HEK293T (cell line): ENCODE results near the gene KLHDC7B.

ENCODE experiments used
- ARNT ChIP-seq: fragments of 450-650 bp; IDR thresholded peaks from 2 replicates; pipeline ENCODE4 v1.6.1; 2017; ENCODE audit warnings: mild to moderate bottlenecking
- CTBP1 ChIP-seq: fragments of 450-650 bp; IDR thresholded peaks from 2 replicates; pipeline ENCODE4 v1.6.1; 2016; ENCODE audit warnings: borderline replicate concordance
- HDGF ChIP-seq: fragments of 450-650 bp; IDR thresholded peaks from 2 replicates; pipeline ENCODE4 v1.6.1; 2017; ENCODE audit warnings: antibody characterized with exemption, borderline replicate concordance
- SUZ12 ChIP-seq: fragments of 450-650 bp; IDR thresholded peaks from 2 replicates; pipeline ENCODE4 v1.6.1; 2016; ENCODE audit warnings: mild to moderate bottlenecking

- TF ChIP-seq ARNT, result no peak
- no peak for TF ChIP-seq HDGF
- no peak for TF ChIP-seq SUZ12
- no peak for TF ChIP-seq CTBP1
Observed at GRCh38 chr22:50525858-50526107, 19.9 kb upstream of the KLHDC7B start.
